ENCODE results near the gene CRHR1.

Gene CRHR1

DNA sequence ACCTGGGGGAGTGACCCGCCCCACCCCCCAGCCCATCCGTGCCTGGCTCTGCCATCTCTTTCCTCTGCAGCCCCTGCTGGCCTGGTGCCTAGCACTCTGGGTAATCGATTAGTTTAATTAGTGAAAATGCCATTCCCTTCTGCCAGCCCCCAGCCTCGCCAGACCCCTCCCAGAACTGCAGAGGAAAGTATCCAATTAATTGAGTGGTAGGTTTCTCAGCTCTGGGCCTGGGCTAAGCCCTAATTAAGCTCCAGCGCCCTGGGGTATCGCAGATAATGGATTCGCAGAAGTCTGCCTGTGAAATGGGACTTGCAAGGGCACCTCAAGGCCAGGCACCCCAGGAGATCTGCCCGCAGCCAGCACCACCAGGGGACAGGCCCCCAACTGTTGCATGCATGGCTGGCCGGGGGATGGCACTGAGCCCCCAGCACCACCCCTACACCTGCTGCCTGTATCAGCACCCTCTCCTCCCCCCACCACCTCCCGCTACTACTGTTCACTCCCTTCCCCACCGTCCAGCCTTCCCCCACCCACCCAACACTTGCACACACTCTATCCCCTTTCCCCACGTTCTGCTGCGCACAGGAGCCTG is 40.9 kb downstream of the CRHR1 start:
- TF ChIP-seq SIN3A (IDR thresholded peaks at IDR 0.05; ENCODE audit: borderline replicate concordance, insufficient read depth, low read length) = no peak
- no peak for TF ChIP-seq TAF1 (IDR thresholded peaks at IDR 0.05; ENCODE audit: borderline replicate concordance, insufficient read depth, low read length)
- no peak for TF ChIP-seq POLR2AphosphoS5 (IDR thresholded peaks at IDR 0.05; ENCODE audit: low read depth, low read length)
- TF ChIP-seq FOXP2 (optimal IDR thresholded peaks at IDR 0.05; ENCODE audit: borderline replicate concordance, extremely low read depth, extremely low read length, insufficient read depth) = no peak
- TF ChIP-seq, protein P1, sequence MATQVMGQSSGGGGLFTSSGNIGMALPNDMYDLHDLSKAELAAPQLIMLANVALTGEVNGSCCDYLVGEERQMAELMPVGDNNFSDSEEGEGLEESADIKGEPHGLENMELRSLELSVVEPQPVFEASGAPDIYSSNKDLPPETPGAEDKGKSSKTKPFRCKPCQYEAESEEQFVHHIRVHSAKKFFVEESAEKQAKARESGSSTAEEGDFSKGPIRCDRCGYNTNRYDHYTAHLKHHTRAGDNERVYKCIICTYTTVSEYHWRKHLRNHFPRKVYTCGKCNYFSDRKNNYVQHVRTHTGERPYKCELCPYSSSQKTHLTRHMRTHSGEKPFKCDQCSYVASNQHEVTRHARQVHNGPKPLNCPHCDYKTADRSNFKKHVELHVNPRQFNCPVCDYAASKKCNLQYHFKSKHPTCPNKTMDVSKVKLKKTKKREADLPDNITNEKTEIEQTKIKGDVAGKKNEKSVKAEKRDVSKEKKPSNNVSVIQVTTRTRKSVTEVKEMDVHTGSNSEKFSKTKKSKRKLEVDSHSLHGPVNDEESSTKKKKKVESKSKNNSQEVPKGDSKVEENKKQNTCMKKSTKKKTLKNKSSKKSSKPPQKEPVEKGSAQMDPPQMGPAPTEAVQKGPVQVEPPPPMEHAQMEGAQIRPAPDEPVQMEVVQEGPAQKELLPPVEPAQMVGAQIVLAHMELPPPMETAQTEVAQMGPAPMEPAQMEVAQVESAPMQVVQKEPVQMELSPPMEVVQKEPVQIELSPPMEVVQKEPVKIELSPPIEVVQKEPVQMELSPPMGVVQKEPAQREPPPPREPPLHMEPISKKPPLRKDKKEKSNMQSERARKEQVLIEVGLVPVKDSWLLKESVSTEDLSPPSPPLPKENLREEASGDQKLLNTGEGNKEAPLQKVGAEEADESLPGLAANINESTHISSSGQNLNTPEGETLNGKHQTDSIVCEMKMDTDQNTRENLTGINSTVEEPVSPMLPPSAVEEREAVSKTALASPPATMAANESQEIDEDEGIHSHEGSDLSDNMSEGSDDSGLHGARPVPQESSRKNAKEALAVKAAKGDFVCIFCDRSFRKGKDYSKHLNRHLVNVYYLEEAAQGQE (IDR thresholded peaks at IDR 0.05; ENCODE audit: insufficient read depth in 1 of 2, low read depth in 2 of 2, low read length in 2 of 2) = no peak

DNA sequence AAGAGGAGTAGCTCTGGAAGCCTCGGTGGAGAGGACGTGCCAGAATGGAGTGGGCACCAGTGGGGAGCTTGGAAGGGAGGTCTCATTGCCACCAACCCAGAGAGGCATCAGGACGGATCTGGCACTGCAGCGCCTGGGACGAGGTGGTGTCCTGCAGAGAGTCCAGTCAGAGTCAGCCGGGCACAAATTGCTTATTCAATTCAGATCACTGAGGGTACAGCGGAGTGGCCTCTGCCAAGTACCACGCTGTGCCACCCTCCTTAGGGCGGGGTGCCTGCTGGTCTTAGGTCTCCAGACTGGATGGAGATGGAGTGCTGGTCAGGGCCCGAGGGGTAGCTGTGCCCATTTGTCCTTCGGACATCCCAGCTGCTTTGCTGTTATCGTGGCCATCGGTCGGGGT is 41.7 kb downstream of the CRHR1 start:
- TF ChIP-seq POLR2AphosphoS5 (IDR thresholded peaks at IDR 0.05; ENCODE audit: low read depth, low read length) (no peak), TAF1 (IDR thresholded peaks at IDR 0.05; ENCODE audit: borderline replicate concordance, insufficient read depth, low read length) (no peak), FOXP2 (optimal IDR thresholded peaks at IDR 0.05; ENCODE audit: borderline replicate concordance, extremely low read depth, extremely low read length, insufficient read depth) (no peak), SIN3A (IDR thresholded peaks at IDR 0.05; ENCODE audit: borderline replicate concordance, insufficient read depth, low read length) (no peak)
- TF ChIP-seq, protein P1 (IDR thresholded peaks at IDR 0.05; ENCODE audit: insufficient read depth in 1 of 2, low read depth in 2 of 2, low read length in 2 of 2) = no peak

DNA sequence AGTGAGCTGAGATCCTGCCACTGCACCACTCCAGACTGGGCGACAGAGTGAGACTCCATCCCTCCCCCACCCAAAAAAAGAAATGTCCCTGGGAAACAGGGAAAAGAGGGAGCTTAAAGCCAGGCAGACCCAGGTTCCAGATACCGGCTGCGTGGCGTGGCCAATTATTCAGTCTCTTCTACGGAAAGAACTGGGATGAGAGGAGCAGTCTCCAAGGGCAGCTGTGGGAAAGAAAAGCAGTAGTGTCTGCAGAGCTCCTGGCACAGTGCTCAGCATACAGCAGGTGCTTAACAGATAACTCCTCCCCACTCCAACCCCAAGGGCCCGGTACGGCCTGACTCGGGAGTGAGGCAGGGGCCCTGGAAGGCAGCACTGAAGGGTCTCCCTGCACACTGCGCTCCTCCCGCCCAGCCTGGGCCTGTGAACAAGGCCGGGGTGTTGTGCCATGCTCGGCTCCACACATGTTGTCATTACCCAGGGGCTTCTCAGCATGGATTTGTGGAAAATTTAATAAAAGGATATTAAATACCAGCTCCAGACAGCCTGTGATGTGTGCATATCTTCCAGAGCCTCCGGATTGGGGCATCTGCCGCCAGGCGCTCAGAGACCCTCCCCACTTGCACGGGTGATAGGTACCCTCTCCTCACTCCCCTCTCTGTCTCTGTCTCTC is 42.9 kb downstream of the CRHR1 start:
- TF ChIP-seq SIN3A (IDR thresholded peaks at IDR 0.05; ENCODE audit: borderline replicate concordance, insufficient read depth, low read length) (no peak), TAF1 (IDR thresholded peaks at IDR 0.05; ENCODE audit: borderline replicate concordance, insufficient read depth, low read length) (no peak), POLR2AphosphoS5 (IDR thresholded peaks at IDR 0.05; ENCODE audit: low read depth, low read length) (no peak), FOXP2 (optimal IDR thresholded peaks at IDR 0.05; ENCODE audit: borderline replicate concordance, extremely low read depth, extremely low read length, insufficient read depth) (no peak)
- TF ChIP-seq, protein P1 (IDR thresholded peaks at IDR 0.05; ENCODE audit: insufficient read depth in 1 of 2, low read depth in 2 of 2, low read length in 2 of 2) = no peak

DNA sequence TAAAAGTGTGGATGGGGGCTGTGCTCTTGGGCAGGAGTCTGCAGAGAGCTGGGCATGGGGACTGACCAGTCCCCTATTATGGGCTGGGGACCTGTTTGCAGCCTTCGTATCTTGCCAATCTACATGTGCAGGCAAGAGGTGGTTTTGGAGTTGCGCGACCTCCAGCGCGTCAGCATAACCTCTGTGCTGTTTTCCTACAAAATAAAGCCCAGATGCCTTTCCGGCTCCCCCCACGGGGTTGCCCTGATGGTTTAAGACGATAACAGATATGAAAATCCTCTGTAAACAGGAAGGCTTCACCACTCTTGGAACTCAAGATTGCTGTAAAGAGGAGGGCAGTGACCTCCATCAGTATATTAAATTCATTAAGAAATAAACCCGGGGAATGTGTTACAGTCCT is 44.1 kb downstream of the CRHR1 start:
- TF ChIP-seq, protein P1 (IDR thresholded peaks at IDR 0.05; ENCODE audit: insufficient read depth in 1 of 2, low read depth in 2 of 2, low read length in 2 of 2) = 0 out of 4 replicates have a peak, but pooled peaks of 1 of the 2 experiments have one; percentile 42
- no peak for TF ChIP-seq SIN3A (IDR thresholded peaks at IDR 0.05; ENCODE audit: borderline replicate concordance, insufficient read depth, low read length)

Measured in PFSK-1 (cell line).